Subcutaneous abdominal adipose tissue (tissue), 5 donors: ENCODE measurements around the gene S1PR1.
"Not testable (repeated sequence)": the region's sequence is repeated elsewhere in the genome, so short reads cannot be mapped to it uniquely, and the experiment has no call there.

Source experiments
- H3K27ac ChIP-seq: one replicate; pipeline ENCODE4 v1.7.0; 2013; ENCODE audit warnings: low read depth, mild to moderate bottlenecking, inconsistent platforms, low read length, moderate library complexity
- H3K27me3 ChIP-seq, 5 donors: one replicate each; pipeline ENCODE4 v1.7.0; 2013; ENCODE audit warnings: low read length in 5 of 5, inconsistent platforms in 1 of 5; ENCODE audit not compliant: control insufficient read depth in 5 of 5, insufficient read depth in 4 of 5
- H3K36me3 ChIP-seq, 5 donors: one replicate each; pipeline ENCODE4 v1.7.0; 2013; ENCODE audit warnings: low read length in 5 of 5; ENCODE audit not compliant: control insufficient read depth in 5 of 5, insufficient read depth in 5 of 5
- H3K4me1 ChIP-seq, 5 donors: one replicate each; pipeline ENCODE4 v1.7.0; 2013; ENCODE audit warnings: low read length in 5 of 5, mild to moderate bottlenecking in 3 of 5, moderate library complexity in 1 of 5; ENCODE audit not compliant: control insufficient read depth in 5 of 5, insufficient read depth in 5 of 5
- H3K4me3 ChIP-seq, 5 donors: one replicate each; pipeline ENCODE4 v1.7.0; 2013; ENCODE audit warnings: low read length in 5 of 5, low read depth in 1 of 5
- H3K9ac ChIP-seq, 5 donors: one replicate each; pipeline ENCODE4 v1.7.0; 2013; ENCODE audit warnings: low read length in 5 of 5, mild to moderate bottlenecking in 4 of 5, moderate library complexity in 3 of 5
- H3K9me3 ChIP-seq, 5 donors: one replicate each; pipeline ENCODE4 v1.7.0; 2013; ENCODE audit warnings: low read length in 5 of 5; ENCODE audit not compliant: control insufficient read depth in 5 of 5
- donor health status: healthy.
- donor health status: healthy.
- donor health status: healthy.
- donor health status: healthy.
- donor health status: healthy.

Gene S1PR1

GRCh38 chr1:101236516-101237228 is at the start of gene S1PR1:
Gene S1PR1, plus strand, starts transcription at chr1:101237019. Its CDS starts 1,966 bp downstream, at chr1:101238985.
- Histone ChIP-seq H3K36me3 (peaks cover 4 to 18% (median 14%) of the 10 kb centered on the region in 5 donors), H3K9ac (peak within 1 kb of the TSS; percentile 43 to 86 (median 82)), H3K4me3 (peak within 1 kb of the TSS; percentile 74 to 88 (median 81)), H3K4me1 (peaks cover 2 to 40% (median 31%) of the 10 kb centered on the region in 5 donors), H3K27ac (peak within 1 kb of the TSS; percentile 87), H3K27me3 (no peaks in the 10 kb centered on the region), H3K9me3 (no peaks in the 10 kb centered on the region)

DNA sequence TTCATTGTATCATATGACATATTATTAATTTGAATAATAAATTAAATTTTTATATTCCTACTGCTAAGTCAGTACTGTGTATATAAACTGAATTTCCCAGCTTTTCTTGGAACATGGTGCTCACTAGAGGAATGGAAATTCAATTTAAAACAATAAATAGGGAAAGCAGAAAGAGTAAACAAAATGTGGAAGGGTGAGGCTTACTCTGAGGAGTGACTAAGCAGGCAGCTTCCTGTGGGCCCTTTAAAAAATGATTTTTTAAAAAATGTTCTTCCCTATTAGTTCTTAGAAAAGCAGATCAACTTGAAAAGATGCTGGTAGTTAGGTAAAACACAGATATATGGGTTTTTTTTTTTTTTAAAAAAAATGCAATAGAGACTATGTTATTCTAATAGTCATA is 49.5 kb upstream of the S1PR1 start:
- Histone ChIP-seq H3K27ac (no peak overlapping the region), H3K4me1 (peaks cover 0 to 15% (median 0%) of the 10 kb centered on the region in 5 donors), H3K9ac (no peak overlapping the region), H3K4me3 (no peak overlapping the region), H3K27me3 (no peaks in the 10 kb centered on the region), H3K36me3 (no peaks in the 10 kb centered on the region), H3K9me3 (no peaks in the 10 kb centered on the region)

GRCh38 chr1:101188331-101188730 is 48.5 kb upstream of the S1PR1 start:
- Histone ChIP-seq H3K9me3 (no peaks in the 10 kb centered on the region), H3K36me3 (no peaks in the 10 kb centered on the region), H3K4me3 (no peak overlapping the region), H3K27me3 (no peaks in the 10 kb centered on the region), H3K4me1 (peaks cover 0 to 10% (median 2%) of the 10 kb centered on the region in 5 donors), H3K9ac (no peak overlapping the region), H3K27ac (no peak overlapping the region)

GRCh38 chr1:101188968-101189367 is 47.9 kb upstream of the S1PR1 start:
- H3K27me3 ChIP-seq, H3K9ac ChIP-seq, H3K4me1 ChIP-seq, H3K4me3 ChIP-seq, H3K36me3 ChIP-seq, H3K9me3 ChIP-seq, H3K27ac ChIP-seq: not testable (repeated sequence)

- Histone ChIP-seq H3K9ac (no peak overlapping the region), H3K36me3 (no peaks in the 10 kb centered on the region), H3K27me3 (no peaks in the 10 kb centered on the region)
Measured at GRCh38 chr1:101190441-101190840, 46.4 kb upstream of the S1PR1 start.

GRCh38 chr1:101191049-101191448 is 45.8 kb upstream of the S1PR1 start:
- Histone ChIP-seq H3K4me1 (peaks cover 0 to 8% (median 3%) of the 10 kb centered on the region in 5 donors), H3K9ac (no peak overlapping the region), H3K27me3 (no peaks in the 10 kb centered on the region), H3K4me3 (no peak overlapping the region), H3K36me3 (no peaks in the 10 kb centered on the region), H3K9me3 (no peaks in the 10 kb centered on the region), H3K27ac (no peak overlapping the region)

More at GRCh38 chr1:101190441-101190840, 46.4 kb upstream of the S1PR1 start:
- H3K4me3 ChIP-seq: no peak overlapping the region
- peaks cover 0 to 8% (median 3%) of the 10 kb centered on the region in 5 donors for H3K4me1 ChIP-seq
- no peak overlapping the region for H3K27ac ChIP-seq
- no peaks in the 10 kb centered on the region for H3K9me3 ChIP-seq

DNA sequence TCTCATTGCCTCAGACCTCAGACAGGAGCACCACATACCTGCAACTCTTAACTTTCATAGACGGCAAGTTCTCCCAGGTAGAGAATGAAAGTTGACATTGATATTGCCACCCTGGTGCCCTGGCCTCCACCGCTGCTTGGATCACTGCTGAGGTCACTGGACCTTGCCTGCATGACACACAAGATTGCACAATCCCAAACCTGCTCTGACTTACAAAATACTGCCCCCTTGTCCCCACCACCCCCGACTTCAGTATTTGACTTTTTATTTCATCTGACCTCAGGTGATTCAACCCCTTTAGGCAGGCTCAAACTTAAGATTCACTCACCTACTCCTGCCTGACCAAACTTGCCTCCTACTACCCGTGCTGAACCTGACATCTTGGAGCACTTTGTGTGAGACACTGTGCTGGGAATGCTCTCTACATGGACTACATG is 43.1 kb upstream of the S1PR1 start:
- H3K27ac ChIP-seq: no peak overlapping the region
- no peaks in the 10 kb centered on the region for H3K9me3 ChIP-seq
- H3K36me3 ChIP-seq: no peaks in the 10 kb centered on the region
- no peak overlapping the region for H3K4me3 ChIP-seq
- H3K27me3 ChIP-seq: no peaks in the 10 kb centered on the region
- no peak overlapping the region for H3K9ac ChIP-seq
- peaks cover 0 to 6% (median 0%) of the 10 kb centered on the region in 5 donors for H3K4me1 ChIP-seq

GRCh38 chr1:101194746-101195145 is 42.1 kb upstream of the S1PR1 start:
- H3K27me3 ChIP-seq: no peaks in the 10 kb centered on the region
- no peak overlapping the region for H3K4me3 ChIP-seq
- H3K27ac ChIP-seq: no peak overlapping the region
- no peak overlapping the region for H3K9ac ChIP-seq
- no peaks in the 10 kb centered on the region for H3K9me3 ChIP-seq
- peaks cover 0 to 6% (median 0%) of the 10 kb centered on the region in 5 donors for H3K4me1 ChIP-seq
- no peaks in the 10 kb centered on the region for H3K36me3 ChIP-seq

DNA sequence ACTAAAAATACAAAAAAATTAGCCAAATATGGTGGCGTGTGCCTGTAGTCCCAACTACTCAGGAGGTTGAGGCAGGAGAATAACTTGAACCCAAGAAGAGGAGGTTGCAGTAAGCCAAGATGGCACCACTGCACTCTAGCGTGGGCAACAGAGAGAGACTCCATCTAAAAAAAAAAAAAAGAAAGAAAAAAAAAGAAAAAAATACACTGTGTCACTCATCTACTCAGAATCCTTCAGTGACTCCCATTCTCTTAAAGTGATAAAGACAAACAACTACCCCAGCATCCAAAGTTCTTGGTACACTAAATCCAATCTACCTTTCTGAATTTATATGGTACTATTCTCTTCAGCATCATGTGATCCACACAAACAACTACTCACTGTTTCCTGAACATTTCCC is 40.2 kb upstream of the S1PR1 start:
- Histone ChIP-seq H3K4me3 (no peak overlapping the region), H3K4me1 (peaks cover 0 to 6% (median 0%) of the 10 kb centered on the region in 5 donors), H3K36me3 (no peaks in the 10 kb centered on the region), H3K9me3 (no peaks in the 10 kb centered on the region), H3K27ac (no peak overlapping the region), H3K9ac (no peak overlapping the region), H3K27me3 (no peaks in the 10 kb centered on the region)

- Histone ChIP-seq H3K4me1 (no peaks in the 10 kb centered on the region), H3K9ac (no peak overlapping the region), H3K4me3 (no peak overlapping the region), H3K9me3 (no peaks in the 10 kb centered on the region), H3K36me3 (no peaks in the 10 kb centered on the region), H3K27me3 (no peaks in the 10 kb centered on the region), H3K27ac (no peak overlapping the region)
Measured at GRCh38 chr1:101198842-101199636, 37.8 kb upstream of the S1PR1 start.
